OCI-LY7 (cell line): ENCODE measurements around the gene SPAAR. TPM values are rescaled to one million over a fixed set of nuclear protein-coding genes. Genes with fewer than 3 reads are reported as not detected.

Source experiments
- BruUV-seq: library from RNA; stranded (reverse); fragments of 400-500 nt; replicated peaks from 2 replicates; lab custom pipeline; 2021; lab: Mats Ljungman, UMichigan
- CTCF ChIA-PET: fragments of 300-600 bp; sonication (Branson Sonifier 250); formaldehyde crosslinking; loops from one replicate; lab custom pipeline; 2022; ENCODE audit warnings: antibody characterized with exemption; ENCODE audit not compliant: unreplicated experiment; lab: Charles Lee
- POLR2A ChIA-PET: fragments of 300-600 bp; sonication (Branson Sonifier 250); formaldehyde crosslinking; loops from one replicate; lab custom pipeline; 2022; ENCODE audit warnings: antibody characterized with exemption; lab: Charles Lee
- DNase-seq: peaks from one replicate; pipeline ENCODE4 v3.0.0-alpha.2; 2015; ENCODE audit warnings: low spot score
- H2AFZ ChIP-seq: fragments of 200-600 bp; sonication (generic), shearing (Covaris generic); 2 replicates; pipeline ENCODE4 v1.6.1; 2014; ENCODE audit warnings: mild to moderate bottlenecking, antibody characterized with exemption, low read length, moderate library complexity
- H3K27ac ChIP-seq: fragments of 200-600 bp; sonication (generic); 2 replicates; pipeline ENCODE4 v1.5.1; 2014; ENCODE audit warnings: mixed run types, low read depth, mild to moderate bottlenecking, moderate library complexity, low read length, inconsistent platforms; ENCODE audit not compliant: poor library complexity, severe bottlenecking
- H3K36me3 ChIP-seq: fragments of 200-600 bp; sonication (generic); 2 replicates; pipeline ENCODE4 v1.6.1; 2014; ENCODE audit warnings: mild to moderate bottlenecking, antibody characterized with exemption, low read length, moderate library complexity, mixed read lengths; ENCODE audit not compliant: insufficient read depth
- H3K4me1 ChIP-seq: fragments of 200-600 bp; sonication (generic); 2 replicates; pipeline ENCODE4 v1.5.1; 2014; ENCODE audit warnings: mild to moderate bottlenecking, low read length; ENCODE audit not compliant: insufficient read depth, poor library complexity, severe bottlenecking
- H3K4me2 ChIP-seq: fragments of 200-600 bp; sonication (generic); 2 replicates; pipeline ENCODE4 v1.6.1; 2014; ENCODE audit warnings: mild to moderate bottlenecking, low read length
- H3K4me3 ChIP-seq: fragments of 200-600 bp; sonication (generic); 2 replicates; pipeline ENCODE4 v1.5.1; 2014; ENCODE audit warnings: mild to moderate bottlenecking, low read depth, low read length; ENCODE audit not compliant: poor library complexity, severe bottlenecking
- H3K79me2 ChIP-seq: fragments of 200-600 bp; sonication (generic); 2 replicates; pipeline ENCODE4 v1.6.1; 2016; ENCODE audit warnings: low read depth, mild to moderate bottlenecking, low read length, moderate library complexity, mixed read lengths; ENCODE audit not compliant: insufficient read depth
- H3K9me2 ChIP-seq: fragments of 200-600 bp; sonication (generic); 2 replicates; pipeline ENCODE4 v1.6.1; 2016; ENCODE audit warnings: mild to moderate bottlenecking, low read length, mixed read lengths; ENCODE audit not compliant: insufficient read depth
- H3K9me3 ChIP-seq: fragments of 200-600 bp; sonication (generic); 2 replicates; pipeline ENCODE4 v1.6.1; 2014; ENCODE audit warnings: mild to moderate bottlenecking, mixed run types, low read length, mixed read lengths
- H4K20me1 ChIP-seq: fragments of 200-600 bp; sonication (generic); 2 replicates; pipeline ENCODE4 v1.6.1; 2014; ENCODE audit warnings: mild to moderate bottlenecking, antibody characterized with exemption, low read length, moderate library complexity, mixed read lengths; ENCODE audit not compliant: insufficient read depth
- CTCF ChIP-seq: fragments of 200-600 bp; sonication (generic); conservative IDR thresholded peaks from 2 replicates; pipeline ENCODE4 v1.5.1; 2014; ENCODE audit warnings: mild to moderate bottlenecking, antibody characterized with exemption, low read length, moderate library complexity, mixed read lengths
- EZH2phosphoT487 ChIP-seq: fragments of 200-600 bp; sonication (generic); IDR thresholded peaks from 2 replicates; pipeline ENCODE4 v1.6.1; 2018; ENCODE audit warnings: low read depth, borderline replicate concordance, mild to moderate bottlenecking, mixed run types, antibody characterized with exemption, low read length, moderate library complexity, mixed read lengths
- intact Hi-C: fragments of 100-400 bp; cut with micrococcal nuclease; formaldehyde crosslinking; loops from one replicate; pipeline ENCODE4 v1.10.0; 2022; ENCODE audit not compliant: unreplicated experiment
- total RNA-seq, 2 experiments: library from RNA; depleted of rRNA in 1 of 2; stranded (reverse); fragments of >200 nt in 1 of 2; shearing (Covaris generic) in 1 of 2; gene quantifications; 2 replicates each; pipeline ENCODE4 v1.2.3, GENCODE V29; 2014 to 2022

SPAAR gene
- total RNA-seq, 2 experiments from 2014 or later = not detected

- Histone ChIP-seq H3K79me2 (no peaks in the 10 kb centered on the region), H3K4me2 (no peak overlapping the region), H3K9me3 (no peaks in the 10 kb centered on the region), H4K20me1 (no peaks in the 10 kb centered on the region), H3K4me3 (no peak overlapping the region), H3K36me3 (no peaks in the 10 kb centered on the region), H3K27ac (no peak overlapping the region), H2AFZ (no peak overlapping the region), H3K4me1 (no peaks in the 10 kb centered on the region), H3K9me2 (no peaks in the 10 kb centered on the region)
- CTCF ChIA-PET = no interaction called here
- TF ChIP-seq EZH2phosphoT487 (no peak), CTCF (no peak)
- intact Hi-C loops = loop anchor here (5.0 kb wide), 1 partner anchor 51 kb away; no protein-coding TSS in a partner anchor
- no peak for DNase-seq
- BruUV-seq = no TSS peak
- POLR2A ChIA-PET = interaction anchor here (0.5 to 1.0 kb wide), 3 partner anchors 8 to 43 kb away, joined by 3 read pairs; no protein-coding TSS in a partner anchor
Observed at GRCh38 chr9:35956651-35957050, 47.4 kb downstream of the SPAAR start.

- no peaks in the 10 kb centered on the region for H3K36me3 ChIP-seq
- TF ChIP-seq EZH2phosphoT487 (no peak), CTCF (no peak)
- H3K9me2 ChIP-seq = no peaks in the 10 kb centered on the region
- no peaks in the 10 kb centered on the region for H4K20me1 ChIP-seq
- H3K4me2 ChIP-seq = no peak within 1 kb of the TSS
- no peak for DNase-seq
- H3K27ac ChIP-seq = no peak within 1 kb of the TSS
- no TSS peak for BruUV-seq
- CTCF ChIA-PET = no interaction called here
- no peaks in the 10 kb centered on the region for H3K9me3 ChIP-seq
- H2AFZ ChIP-seq = no peak within 1 kb of the TSS
- no peaks in the 10 kb centered on the region for H3K4me1 ChIP-seq
- POLR2A ChIA-PET = interaction anchor here (0.6 kb wide), 1 partner anchor 17 kb away, joined by 4 read pairs; no protein-coding TSS in a partner anchor
- no peaks in the 10 kb centered on the region for H3K79me2 ChIP-seq
- intact Hi-C loops = loop anchor here (5.0 kb wide), 1 partner anchor 49 kb away; no protein-coding TSS in a partner anchor
- no peak within 1 kb of the TSS for H3K4me3 ChIP-seq
Observed at GRCh38 chr9:35958104-35958837, 49.0 kb downstream of the SPAAR start, which contains the start of gene OR2S2. TSS of gene OR2S2 (minus strand) at chr9:35958154. CDS start at chr9:35958098, 56 bp downstream.
